GM20431 (cell line): ENCODE measurements around the gene CLUH.

Experiments
- in situ Hi-C: fragments of 300-500 bp; cut with MseI, MboI; formaldehyde crosslinking; loops from one replicate; pipeline ENCODE4 v1.15.0; 2020; ENCODE audit warnings: low sequenced_read_pairs; ENCODE audit not compliant: unreplicated experiment

Gene CLUH, protein sequence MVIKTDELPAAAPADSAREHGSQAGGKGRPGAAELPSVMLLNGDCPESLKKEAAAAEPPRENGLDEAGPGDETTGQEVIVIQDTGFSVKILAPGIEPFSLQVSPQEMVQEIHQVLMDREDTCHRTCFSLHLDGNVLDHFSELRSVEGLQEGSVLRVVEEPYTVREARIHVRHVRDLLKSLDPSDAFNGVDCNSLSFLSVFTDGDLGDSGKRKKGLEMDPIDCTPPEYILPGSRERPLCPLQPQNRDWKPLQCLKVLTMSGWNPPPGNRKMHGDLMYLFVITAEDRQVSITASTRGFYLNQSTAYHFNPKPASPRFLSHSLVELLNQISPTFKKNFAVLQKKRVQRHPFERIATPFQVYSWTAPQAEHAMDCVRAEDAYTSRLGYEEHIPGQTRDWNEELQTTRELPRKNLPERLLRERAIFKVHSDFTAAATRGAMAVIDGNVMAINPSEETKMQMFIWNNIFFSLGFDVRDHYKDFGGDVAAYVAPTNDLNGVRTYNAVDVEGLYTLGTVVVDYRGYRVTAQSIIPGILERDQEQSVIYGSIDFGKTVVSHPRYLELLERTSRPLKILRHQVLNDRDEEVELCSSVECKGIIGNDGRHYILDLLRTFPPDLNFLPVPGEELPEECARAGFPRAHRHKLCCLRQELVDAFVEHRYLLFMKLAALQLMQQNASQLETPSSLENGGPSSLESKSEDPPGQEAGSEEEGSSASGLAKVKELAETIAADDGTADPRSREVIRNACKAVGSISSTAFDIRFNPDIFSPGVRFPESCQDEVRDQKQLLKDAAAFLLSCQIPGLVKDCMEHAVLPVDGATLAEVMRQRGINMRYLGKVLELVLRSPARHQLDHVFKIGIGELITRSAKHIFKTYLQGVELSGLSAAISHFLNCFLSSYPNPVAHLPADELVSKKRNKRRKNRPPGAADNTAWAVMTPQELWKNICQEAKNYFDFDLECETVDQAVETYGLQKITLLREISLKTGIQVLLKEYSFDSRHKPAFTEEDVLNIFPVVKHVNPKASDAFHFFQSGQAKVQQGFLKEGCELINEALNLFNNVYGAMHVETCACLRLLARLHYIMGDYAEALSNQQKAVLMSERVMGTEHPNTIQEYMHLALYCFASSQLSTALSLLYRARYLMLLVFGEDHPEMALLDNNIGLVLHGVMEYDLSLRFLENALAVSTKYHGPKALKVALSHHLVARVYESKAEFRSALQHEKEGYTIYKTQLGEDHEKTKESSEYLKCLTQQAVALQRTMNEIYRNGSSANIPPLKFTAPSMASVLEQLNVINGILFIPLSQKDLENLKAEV (N-terminal part only)

DNA sequence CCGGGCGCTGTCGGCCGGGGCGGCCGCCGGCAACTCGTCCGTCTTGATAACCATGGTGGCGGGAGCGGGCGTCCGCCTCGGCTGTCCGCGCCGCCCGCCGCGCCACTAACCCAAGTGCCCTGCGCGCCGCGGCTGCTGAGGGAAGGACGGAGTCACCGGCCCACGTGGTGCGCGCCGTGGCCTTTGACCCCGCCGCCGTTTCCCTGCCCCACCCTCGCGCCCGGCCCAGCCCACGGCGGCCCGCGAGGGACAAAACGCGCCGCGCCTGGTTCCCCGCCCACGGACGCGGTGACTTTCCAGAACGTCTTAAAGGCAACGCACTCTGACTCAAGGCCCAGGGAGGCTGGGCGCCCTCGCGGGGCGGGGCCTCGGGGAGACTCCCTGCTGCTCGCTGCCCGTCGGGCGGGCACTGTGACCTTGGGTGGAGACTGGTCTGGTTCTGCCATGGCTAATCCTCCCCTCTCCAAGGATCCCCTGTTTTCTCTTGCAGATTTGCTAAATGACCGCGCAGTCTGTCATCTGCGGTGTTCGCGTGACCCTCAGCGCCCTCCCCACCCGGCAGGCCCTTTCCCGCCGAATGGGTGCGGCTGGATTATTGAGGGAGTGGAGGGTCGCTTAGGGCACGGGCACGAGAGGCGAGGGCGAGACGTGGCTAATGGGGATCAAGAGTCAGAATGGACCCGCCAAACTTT lies at the start of gene CLUH:
TSS of gene CLUH (minus strand) at position 157 of the 692 bp plus-strand sequence. CDS start at position 54, 103 bp downstream.
- in situ Hi-C loops: no loop called here

DNA sequence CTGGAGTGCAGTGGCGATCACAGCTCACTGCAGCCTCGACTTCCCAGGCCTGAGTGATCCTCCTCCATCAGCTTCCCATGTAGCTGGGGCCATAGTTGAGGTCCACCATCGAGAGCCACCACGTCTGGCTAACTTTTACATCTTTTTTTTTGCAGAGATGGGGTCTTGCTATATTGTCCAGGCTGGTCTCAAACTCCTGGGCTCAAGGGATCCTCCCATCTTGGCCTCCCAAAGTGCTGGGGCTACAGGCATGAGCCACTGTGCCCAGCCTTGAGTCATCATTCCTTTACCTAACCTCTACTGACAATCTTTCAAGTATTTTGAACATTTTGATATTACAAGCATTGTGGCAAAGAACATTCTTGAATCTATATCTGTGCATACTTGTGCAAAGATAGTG lies 47.3 kb upstream of the CLUH start:
- in situ Hi-C loops: no loop called here

DNA sequence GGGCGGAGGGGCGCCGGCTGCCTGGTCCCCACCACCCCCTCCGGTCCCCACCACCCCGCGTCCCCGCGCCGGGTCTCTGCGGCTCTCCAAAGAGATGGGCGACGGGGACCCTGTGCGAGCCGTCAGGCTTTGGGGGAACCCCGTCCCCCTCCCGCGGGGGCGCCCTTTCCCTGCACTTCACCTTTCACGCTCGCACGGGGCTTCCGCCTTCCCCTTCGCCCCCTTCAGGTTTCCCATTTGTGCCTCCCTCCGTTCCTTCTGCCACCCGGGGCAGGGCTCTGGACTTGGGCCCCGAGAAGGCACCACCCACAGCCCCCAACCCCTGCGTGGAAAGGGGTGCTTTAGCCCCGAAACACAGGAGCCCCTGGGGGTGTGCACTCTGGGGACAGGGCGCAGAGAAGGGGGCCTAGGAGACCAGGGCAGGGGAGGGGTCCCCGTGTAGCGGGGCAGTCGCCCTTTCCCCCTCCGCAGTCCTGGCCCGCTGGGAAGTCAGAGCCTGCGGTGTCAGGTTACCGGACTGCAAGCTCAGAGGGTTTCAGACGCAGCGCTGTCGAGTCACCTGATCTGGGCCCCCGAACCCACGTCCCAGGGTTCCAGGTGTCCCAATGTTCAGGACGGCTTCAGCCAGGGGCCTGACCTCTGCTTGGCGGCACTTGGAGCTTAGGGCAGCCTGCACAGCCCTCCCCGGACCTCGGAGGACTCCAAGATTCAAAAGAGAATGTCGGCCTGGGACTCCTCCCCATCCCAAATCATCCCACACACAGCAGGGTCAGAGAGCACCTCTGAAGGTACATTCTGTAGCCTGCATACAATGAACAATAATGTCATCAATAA lies 44.5 kb upstream of the CLUH start:
- in situ Hi-C loops: no loop called here

DNA sequence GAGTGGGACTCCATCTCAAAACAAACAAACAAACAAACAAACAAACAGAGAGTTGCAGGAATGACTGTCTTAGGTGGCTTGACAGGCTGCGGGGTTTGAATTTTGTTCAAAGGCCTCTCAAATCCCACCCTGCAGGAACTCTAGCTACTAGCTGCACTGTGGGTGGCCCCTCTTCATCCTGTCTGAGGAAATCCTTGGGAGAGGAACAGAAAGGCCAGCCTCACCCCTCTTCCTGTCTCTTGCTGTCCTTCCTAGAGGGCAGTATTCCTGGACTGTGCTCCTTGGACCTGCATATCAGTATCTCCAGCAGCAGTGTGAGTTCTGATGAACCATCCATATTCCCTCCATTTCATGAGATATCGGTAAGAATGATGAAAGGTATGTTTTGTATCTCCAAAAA lies 39.9 kb upstream of the CLUH start:
- in situ Hi-C loops: no loop called here

DNA sequence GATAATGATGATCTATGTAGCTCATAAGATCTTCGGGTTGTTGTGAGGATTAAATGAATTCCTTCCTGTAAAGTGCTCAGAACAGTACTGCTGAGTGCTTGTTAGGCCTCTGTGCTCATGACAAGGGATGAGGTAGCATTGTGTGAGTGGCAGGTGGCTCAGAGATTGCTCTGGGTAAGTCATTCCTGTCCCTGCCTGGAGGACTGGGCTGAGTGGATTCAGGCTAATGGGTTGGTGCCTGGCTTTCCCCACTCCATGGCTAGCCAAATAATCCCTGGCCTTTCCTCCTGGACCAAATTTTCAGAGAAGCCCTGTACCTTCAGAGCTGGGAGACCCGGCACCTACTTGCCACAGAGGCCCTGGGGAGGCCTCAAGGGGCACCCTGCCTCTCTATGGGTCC lies 39.2 kb upstream of the CLUH start:
- in situ Hi-C loops: no loop called here

- in situ Hi-C loops: no loop called here
Measured at GRCh38 chr17:2749784-2750181, 38.2 kb upstream of the CLUH start.

- in situ Hi-C loops: no loop called here
Measured at GRCh38 chr17:2749058-2749783, 37.7 kb upstream of the CLUH start, which contains the start of gene CCDC92B. Gene CCDC92B (minus strand): TSS chr17:2749652. CDS start chr17:2735145, 14,507 bp downstream.

DNA sequence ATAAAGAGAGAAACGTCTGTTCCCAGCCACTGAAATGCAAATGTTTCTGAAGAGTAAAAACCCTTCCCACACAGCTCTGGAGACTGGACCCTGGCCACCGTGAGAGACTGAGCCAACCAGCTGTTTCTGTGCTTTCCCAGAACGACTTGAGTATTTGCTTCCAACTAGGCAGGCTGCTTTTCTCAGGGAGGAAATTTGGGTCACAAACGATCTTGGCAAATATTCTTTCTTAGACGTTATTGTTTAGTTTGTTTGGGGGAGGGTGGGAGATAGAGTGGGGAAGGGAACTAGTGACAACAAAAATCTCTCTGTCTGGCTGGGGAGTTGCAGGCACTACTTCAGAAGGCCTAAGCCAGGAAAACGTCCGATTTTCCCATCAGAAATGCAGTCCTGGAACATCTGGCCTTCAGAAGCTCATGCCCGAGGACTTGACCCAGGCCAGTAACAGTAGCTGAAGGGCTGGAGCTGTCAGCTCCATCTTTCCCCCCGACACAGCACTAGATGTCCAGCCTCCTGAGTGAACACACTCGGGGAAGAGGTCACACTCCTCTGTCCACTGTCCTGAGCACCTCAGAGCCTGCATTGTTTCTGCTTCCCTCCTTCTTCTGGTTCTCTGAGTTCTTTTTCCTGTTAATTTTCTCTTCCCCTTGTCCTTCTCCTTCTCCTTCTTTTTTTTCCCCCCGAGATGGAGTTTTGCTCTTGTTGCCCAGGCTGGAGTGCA lies 33.9 kb upstream of the CLUH start:
- in situ Hi-C loops: no loop called here

DNA sequence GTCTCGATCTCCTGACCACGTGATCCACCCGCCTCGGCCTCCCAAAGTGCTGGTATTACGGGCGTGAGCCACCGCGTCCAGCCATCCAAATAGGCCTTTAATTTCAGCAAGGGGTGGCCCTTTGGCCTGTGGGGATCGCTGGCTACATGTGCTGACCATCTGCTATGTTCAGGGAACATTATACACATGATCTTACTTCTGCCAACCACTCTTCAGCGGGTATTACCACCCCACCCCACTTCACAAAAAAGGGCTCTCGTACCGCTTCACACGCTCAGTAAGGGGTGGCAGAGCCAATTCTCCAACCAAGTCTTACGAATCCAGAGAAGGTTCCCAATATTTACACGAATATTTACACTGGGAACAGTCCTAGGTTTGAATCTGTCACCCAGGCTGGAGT lies 26.1 kb upstream of the CLUH start:
- in situ Hi-C loops: no loop called here

DNA sequence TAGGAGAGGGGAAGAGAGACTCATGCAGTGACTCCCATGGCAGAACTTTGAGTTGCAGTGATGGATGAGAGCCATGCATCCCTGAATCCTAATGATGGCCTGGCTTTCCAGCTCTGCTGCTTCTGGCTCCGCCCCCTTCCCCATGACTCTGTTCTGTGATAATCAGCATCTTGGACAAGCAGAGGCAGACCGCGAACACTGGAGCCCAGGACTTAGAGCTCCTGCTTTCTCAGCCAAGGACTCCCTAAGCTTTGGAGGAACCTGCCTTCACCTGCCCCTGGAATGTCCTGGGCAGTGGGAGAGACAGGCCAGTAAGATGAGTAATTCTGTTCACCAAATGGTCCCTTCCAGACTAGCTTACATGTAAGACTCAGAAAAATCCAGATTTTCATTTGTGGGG lies 25.4 kb upstream of the CLUH start:
- in situ Hi-C loops: no loop called here

DNA sequence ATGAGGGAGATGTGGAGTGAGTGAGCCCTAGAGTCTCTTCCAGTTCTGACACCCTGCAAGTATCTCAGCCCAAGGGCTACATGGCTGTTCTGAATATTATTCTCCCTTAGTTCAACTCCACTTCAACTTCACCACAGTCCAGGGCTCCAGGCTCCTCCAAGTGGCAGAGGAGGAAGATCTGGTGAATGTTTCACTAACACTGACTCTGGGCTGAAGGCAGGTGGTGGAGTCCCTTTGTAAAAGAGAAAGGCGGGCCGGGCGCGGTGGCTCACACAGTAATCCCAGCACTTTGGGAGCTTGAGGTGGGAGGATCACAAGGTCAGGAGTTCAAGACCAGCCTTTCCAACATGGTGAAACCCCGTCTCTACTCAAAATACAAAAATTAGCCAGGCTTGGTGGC lies 24.3 kb upstream of the CLUH start:
- in situ Hi-C loops: no loop called here

DNA sequence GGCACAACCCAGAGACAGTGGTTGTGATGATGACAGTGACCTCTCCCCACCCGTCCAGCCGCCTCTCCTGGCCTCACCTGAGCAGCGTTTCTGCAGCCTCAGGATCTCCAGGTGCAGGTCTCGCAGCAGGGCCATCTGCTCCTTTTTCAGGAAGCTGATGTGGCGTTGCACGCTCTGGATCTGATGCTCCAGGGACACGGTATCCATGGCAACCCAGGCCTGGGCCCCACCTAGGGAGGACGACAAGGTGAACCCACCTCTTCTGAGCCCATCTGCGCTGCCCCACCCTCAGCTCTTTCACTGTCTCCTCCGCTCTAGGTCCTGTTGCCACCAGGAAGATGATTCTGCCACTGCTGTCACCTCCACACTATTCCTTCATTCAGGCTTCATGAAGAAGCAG lies 23.4 kb upstream of the CLUH start:
- in situ Hi-C loops: no loop called here

DNA sequence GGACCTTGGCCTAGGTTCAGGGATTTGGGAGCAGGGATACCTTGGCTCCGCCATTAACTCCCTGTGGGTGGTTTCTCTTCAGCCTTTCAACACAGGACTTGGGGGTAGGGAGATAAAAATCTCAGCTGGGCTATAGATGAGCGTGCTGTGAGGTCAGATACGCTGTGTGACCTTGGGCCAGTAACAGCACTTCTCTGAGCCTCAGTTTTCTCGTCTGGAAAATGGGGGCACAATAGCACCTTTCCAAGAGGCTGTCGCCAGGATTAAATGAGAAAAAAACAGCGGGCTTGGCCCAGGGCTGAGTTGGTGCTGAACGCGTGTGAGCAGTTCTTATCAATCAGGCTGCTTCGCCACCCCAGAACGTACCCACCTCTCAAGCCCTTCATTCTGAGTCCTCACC lies 20.2 kb upstream of the CLUH start:
- in situ Hi-C loops: no loop called here

GRCh38 chr17:2730764-2731353 lies 19.3 kb upstream of the CLUH start:
- in situ Hi-C loops: no loop called here

DNA sequence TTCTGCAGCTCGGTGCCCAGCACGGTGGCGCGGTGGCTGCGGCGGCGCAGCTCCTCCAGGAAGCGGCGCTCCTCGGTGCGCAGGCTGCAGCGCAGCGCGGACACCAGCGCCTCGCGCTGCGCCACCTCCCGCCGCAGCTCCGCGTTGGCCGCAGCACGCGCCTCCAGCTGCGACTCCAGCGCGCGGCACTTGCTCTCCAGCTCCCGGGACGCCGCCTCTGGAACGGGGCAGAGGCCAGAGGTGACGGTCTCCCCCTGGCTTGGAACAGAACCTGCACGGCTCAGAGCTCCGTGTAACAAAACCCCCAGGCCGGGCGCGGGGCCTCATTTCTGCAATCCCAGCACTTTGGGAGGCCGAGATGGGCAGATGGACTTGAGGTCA lies 13.2 kb upstream of the CLUH start:
- in situ Hi-C loops: no loop called here

DNA sequence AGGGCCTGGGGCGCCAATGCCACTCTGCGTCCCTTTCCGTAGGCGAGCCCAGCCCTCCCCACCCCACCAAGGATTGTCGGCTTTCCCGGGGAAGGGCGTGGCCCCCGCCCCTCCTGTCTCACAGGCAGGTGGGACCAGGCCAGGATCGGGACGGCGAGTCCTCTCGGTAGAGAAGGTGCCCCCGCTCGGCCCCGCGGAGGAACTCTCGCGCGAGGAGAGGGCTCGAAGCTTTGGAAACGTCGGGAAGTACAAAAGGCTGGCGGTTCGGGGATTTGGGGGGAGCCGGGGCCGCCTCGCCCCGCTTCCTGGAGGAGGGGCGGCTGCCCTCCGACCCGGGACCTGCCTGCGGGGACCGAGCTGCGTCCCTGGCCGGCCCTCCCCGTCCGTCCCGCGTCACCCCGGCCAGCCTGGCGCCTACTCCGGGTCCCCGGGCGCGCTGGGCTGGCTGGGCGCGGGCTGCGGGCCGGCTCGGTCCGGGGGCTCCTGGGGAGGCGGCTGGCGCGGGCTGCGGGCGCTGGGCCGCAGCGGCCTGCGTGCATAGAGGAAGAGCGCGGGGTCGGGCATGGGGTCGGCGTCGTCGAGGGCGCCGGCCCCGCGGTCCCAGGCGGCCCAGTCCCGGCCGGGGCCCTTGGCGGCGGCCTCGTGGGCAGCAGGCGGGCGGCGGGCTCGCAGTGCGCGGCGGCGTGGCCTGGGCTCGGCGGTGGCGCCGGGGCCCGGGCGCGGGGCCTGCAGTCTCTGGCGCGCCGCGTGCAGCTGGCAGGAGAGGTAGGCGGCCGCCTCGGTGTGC lies 12.6 kb upstream of the CLUH start:
- in situ Hi-C loops: no loop called here
